IPS DF 4.7 (cell line): ENCODE data around the gene ZNF451.

Source experiments
- DNase-seq: peaks from one replicate; pipeline ENCODE4 v3.0.0-alpha.2; 2013; ENCODE audit warnings: low spot score; ENCODE audit errors: extremely low read depth

ZNF451 gene

GRCh38 chr6:57147955-57148858 lies 58.2 kb downstream of the ZNF451 start:
- no peak for DNase-seq

- DNase-seq = no peak
These were observed 68.7 kb downstream of the ZNF451 start for GRCh38 chr6:57158658-57159057.

- DNase-seq = no peak
These were observed 69.1 kb downstream of the ZNF451 start for GRCh38 chr6:57159127-57159526.

- no peak for DNase-seq
These were observed 72.0 kb downstream of the ZNF451 start for GRCh38 chr6:57162028-57162427.

- no peak for DNase-seq
These were observed 72.5 kb downstream of the ZNF451 start for GRCh38 chr6:57162516-57162915.

- DNase-seq = no peak
These were observed 74.0 kb downstream of the ZNF451 start for GRCh38 chr6:57163956-57164355.

- DNase-seq = no peak
These were observed 75.1 kb downstream of the ZNF451 start for GRCh38 chr6:57165080-57165479.

- DNase-seq = peak; percentile 36
These were observed 82.4 kb downstream of the ZNF451 start, which contains the start of gene BAG2 for GRCh38 chr6:57172136-57173055. Gene BAG2, plus strand, starts transcription at chr6:57172326. Its CDS starts 372 bp downstream, at chr6:57172698.

GRCh38 chr6:57173056-57173885 lies 83.3 kb downstream of the ZNF451 start:
- DNase-seq = no peak

- no peak for DNase-seq
These were observed 84.0 kb downstream of the ZNF451 start for GRCh38 chr6:57173886-57174510.

- no peak for DNase-seq
These were observed 84.5 kb downstream of the ZNF451 start for GRCh38 chr6:57174511-57174907.

GRCh38 chr6:57177545-57178265 lies 87.7 kb downstream of the ZNF451 start:
- DNase-seq = no peak

- DNase-seq = no peak
These were observed 90.6 kb downstream of the ZNF451 start for GRCh38 chr6:57180596-57180995.

GRCh38 chr6:57182017-57182432 lies 92.0 kb downstream of the ZNF451 start:
- DNase-seq = no peak

- DNase-seq = no peak
These were observed 93.3 kb downstream of the ZNF451 start for GRCh38 chr6:57183336-57183735.

GRCh38 chr6:57190140-57190539 lies 100.2 kb downstream of the ZNF451 start:
- DNase-seq = no peak

- DNase-seq = no peak
These were observed 103.2 kb downstream of the ZNF451 start for GRCh38 chr6:57193177-57193576.

- DNase-seq = no peak
These were observed 105.5 kb downstream of the ZNF451 start for GRCh38 chr6:57195457-57195856.

- no peak for DNase-seq
These were observed 109.1 kb downstream of the ZNF451 start for GRCh38 chr6:57198926-57199636.
